Measurements from ENCODE around the gene NCDN. TPM values are rescaled to one million over a fixed set of nuclear protein-coding genes. Genes with fewer than 3 reads are reported as not detected.

The NCDN gene
- total and polyA plus RNA-seq, 7 experiments from 2014 or later = 17.1 to 38.6 (median 23.9) TPM

DNA sequence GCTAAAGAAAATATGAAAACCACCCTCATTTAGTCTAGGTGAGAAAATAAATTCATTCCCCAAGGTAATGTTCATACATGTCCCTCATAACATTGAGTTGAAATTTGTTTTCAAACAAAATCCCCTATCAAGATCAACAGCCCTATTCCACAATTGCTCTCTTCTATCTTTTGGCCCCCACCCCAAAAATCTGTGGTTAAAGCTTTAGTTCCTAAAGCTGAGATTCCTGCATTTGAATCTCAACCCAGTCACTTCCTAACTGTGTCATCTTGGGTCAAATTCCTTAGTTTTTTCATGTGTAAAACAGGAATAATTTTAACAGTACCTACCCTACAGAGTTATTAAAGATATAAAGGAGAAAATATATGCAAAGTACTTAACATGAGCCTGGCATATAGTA is 22.4 kb upstream of the NCDN start:
- intact Hi-C loops (cut with micrococcal nuclease) = no loop called here
- CTCF ChIA-PET = interaction anchor here (0.8 to 8.2 kb wide), 4 partner anchors 16 to 89 kb away, joined by 3 to 50 read pairs (median 4); no protein-coding TSS in a partner anchor
- Mint-ChIP-seq H3K36me3 (peaks cover 5 to 62% (median 6%) of the 10 kb centered on the region in 5 donors), H3K4me3 (peak overlapping the region in 3 of 10 donors; percentile 17 to 84 (median 41)), H3K27ac (peak overlapping the region in 8 of 9 donors; percentile 48 to 93 (median 90)), H3K9me3 (peaks cover 0 to 6% (median 3%) of the 10 kb centered on the region in 11 donors), H3K4me1 (peaks cover 38 to 79% (median 68%) of the 10 kb centered on the region in 7 donors), H3K27me3 (no peaks in the 10 kb centered on the region)
- POLR2A ChIA-PET = interaction anchor here (1.6 to 4.8 kb wide), 3 partner anchors 26 to 36 kb away, joined by 4 to 22 read pairs (median 5); no protein-coding TSS in a partner anchor
- DNase-seq (no peak), ATAC-seq (no peak)
- H3K9me3 ChIP-seq (ENCODE audit: control insufficient read depth in 2 of 3, low read length in 3 of 3) = no peaks in the 10 kb centered on the region
- no peak overlapping the region for H3K4me3 ChIP-seq (ENCODE audit: low read length)
- peaks cover 34 to 49% of the 10 kb centered on the region in 2 donors for H3K4me1 ChIP-seq (ENCODE audit: control insufficient read depth in 2 of 2, insufficient read depth in 2 of 2, low read length in 2 of 2)
- no peaks in the 10 kb centered on the region for H3K27me3 ChIP-seq (ENCODE audit: control insufficient read depth in 2 of 2, insufficient read depth in 2 of 2, low read length in 2 of 2)
- H3K36me3 ChIP-seq (ENCODE audit: control insufficient read depth in 2 of 3, insufficient read depth in 3 of 3, low read length in 3 of 3) = peaks cover 0 to 6% (median 6%) of the 10 kb centered on the region in 3 experiments
- H3K27ac ChIP-seq (ENCODE audit: low read depth, low read length) = no peak overlapping the region

DNA sequence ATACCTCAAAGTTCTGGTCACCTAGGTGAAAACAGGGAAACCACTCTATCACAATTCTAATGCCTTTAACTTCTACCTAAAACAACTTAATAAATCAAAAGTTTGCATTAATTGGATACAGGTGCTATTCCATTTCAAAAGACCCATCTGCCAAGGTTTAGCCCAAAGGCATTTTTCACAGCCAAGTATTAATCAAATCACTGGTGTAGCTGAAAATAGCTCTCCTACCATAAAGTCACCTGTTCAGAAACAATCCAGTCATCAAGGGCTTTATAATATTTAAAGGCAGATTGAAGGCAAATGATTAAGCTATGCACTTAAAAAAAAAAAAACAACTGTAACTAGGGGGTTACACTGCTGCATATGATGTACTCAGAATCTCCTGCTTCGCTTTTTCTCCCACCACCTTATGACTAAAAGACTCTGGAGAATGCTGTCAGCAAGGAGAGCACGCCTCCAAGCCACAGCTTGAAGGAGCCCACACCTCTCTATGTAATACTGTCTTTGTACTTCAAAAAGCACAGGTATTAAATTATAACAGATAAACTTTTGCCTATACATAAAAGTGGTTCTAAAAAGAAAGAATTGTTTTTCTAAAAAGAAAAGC is 20.9 kb upstream of the NCDN start:
- Histone ChIP-seq H3K27ac (ENCODE audit: low read depth, low read length) (peak overlapping the region; percentile 65), H3K36me3 (ENCODE audit: control insufficient read depth in 2 of 3, insufficient read depth in 3 of 3, low read length in 3 of 3) (no peaks in the 10 kb centered on the region), H3K4me3 (ENCODE audit: low read length) (no peak overlapping the region), H3K9me3 (ENCODE audit: control insufficient read depth in 2 of 3, low read length in 3 of 3) (no peaks in the 10 kb centered on the region), H3K4me1 (ENCODE audit: control insufficient read depth in 2 of 2, insufficient read depth in 2 of 2, low read length in 2 of 2) (peaks cover 35 to 57% of the 10 kb centered on the region in 2 donors), H3K27me3 (ENCODE audit: control insufficient read depth in 2 of 2, insufficient read depth in 2 of 2, low read length in 2 of 2) (no peaks in the 10 kb centered on the region)
- H3K36me3 Mint-ChIP-seq = peaks cover 0 to 61% (median 0%) of the 10 kb centered on the region in 5 donors
- H3K4me3 Mint-ChIP-seq = peak overlapping the region in 9 of 10 donors; percentile 29 to 84 (median 47)
- no peaks in the 10 kb centered on the region for H3K27me3 Mint-ChIP-seq
- ChIA-PET POLR2A (interaction anchor here (0.6 to 4.8 kb wide), 6 partner anchors 18 to 37 kb away, joined by 3 to 22 read pairs (median 4); partner anchors contain the start of gene NCDN), CTCF (interaction anchor here (1.2 to 8.2 kb wide), 2 partner anchors 28 to 86 kb away, joined by 5 to 50 read pairs; no protein-coding TSS in a partner anchor)
- peaks cover 41 to 88% (median 76%) of the 10 kb centered on the region in 7 donors for H3K4me1 Mint-ChIP-seq
- ATAC-seq (peak; percentile 31), DNase-seq (peak in 1 of 9 donors; percentile 21)
- no peaks in the 10 kb centered on the region for H3K9me3 Mint-ChIP-seq
- peak overlapping the region in 8 of 9 donors; percentile 87 to 93 (median 90) for H3K27ac Mint-ChIP-seq
- intact Hi-C loops (cut with micrococcal nuclease) = no loop called here

DNA sequence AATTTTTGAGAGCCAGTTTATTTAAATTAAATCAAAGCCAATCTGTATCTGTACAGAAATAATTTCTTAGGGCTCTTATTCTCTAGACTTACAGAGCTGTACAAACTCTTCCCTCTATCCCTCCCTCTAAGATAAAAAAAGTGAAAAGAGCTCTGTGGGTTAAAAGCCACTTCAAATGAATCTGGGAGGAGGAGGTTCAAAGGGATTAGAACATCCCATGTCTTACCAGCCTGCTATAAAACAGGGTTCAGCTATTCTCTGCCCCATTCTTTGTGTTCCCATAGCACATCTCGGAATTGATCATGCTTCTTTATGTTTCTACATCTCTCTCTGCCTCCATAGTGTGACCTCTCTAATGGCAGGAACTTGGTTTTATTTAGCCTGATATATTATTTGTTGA is 19.8 kb upstream of the NCDN start:
- ChIA-PET CTCF (interaction anchor here (0.6 to 8.2 kb wide), 5 partner anchors 27 to 645 kb away, joined by 3 to 50 read pairs (median 3); no protein-coding TSS in a partner anchor), POLR2A (interaction anchor here (0.5 to 4.8 kb wide), 5 partner anchors 18 to 89 kb away, joined by 4 to 22 read pairs (median 5); partner anchors contain the start of genes KIAA0319L and NCDN)
- Histone ChIP-seq H3K4me1 (ENCODE audit: control insufficient read depth in 2 of 2, insufficient read depth in 2 of 2, low read length in 2 of 2) (peaks cover 35 to 59% of the 10 kb centered on the region in 2 donors), H3K4me3 (ENCODE audit: low read length) (no peak overlapping the region), H3K27ac (ENCODE audit: low read depth, low read length) (peak overlapping the region; percentile 65), H3K27me3 (ENCODE audit: control insufficient read depth in 2 of 2, insufficient read depth in 2 of 2, low read length in 2 of 2) (no peaks in the 10 kb centered on the region), H3K9me3 (ENCODE audit: control insufficient read depth in 2 of 3, low read length in 3 of 3) (no peaks in the 10 kb centered on the region), H3K36me3 (ENCODE audit: control insufficient read depth in 2 of 3, insufficient read depth in 3 of 3, low read length in 3 of 3) (no peaks in the 10 kb centered on the region)
- ATAC-seq = no peak
- Mint-ChIP-seq H3K4me3 (peak overlapping the region; percentile 36 to 84 (median 60)), H3K27me3 (no peaks in the 10 kb centered on the region), H3K27ac (peak overlapping the region; percentile 46 to 93 (median 91)), H3K36me3 (peaks cover 0 to 57% (median 4%) of the 10 kb centered on the region in 5 donors), H3K9me3 (no peaks in the 10 kb centered on the region), H3K4me1 (peaks cover 46 to 94% (median 88%) of the 10 kb centered on the region in 7 donors)
- DNase-seq = no peak
- intact Hi-C loops (cut with micrococcal nuclease) = no loop called here

DNA sequence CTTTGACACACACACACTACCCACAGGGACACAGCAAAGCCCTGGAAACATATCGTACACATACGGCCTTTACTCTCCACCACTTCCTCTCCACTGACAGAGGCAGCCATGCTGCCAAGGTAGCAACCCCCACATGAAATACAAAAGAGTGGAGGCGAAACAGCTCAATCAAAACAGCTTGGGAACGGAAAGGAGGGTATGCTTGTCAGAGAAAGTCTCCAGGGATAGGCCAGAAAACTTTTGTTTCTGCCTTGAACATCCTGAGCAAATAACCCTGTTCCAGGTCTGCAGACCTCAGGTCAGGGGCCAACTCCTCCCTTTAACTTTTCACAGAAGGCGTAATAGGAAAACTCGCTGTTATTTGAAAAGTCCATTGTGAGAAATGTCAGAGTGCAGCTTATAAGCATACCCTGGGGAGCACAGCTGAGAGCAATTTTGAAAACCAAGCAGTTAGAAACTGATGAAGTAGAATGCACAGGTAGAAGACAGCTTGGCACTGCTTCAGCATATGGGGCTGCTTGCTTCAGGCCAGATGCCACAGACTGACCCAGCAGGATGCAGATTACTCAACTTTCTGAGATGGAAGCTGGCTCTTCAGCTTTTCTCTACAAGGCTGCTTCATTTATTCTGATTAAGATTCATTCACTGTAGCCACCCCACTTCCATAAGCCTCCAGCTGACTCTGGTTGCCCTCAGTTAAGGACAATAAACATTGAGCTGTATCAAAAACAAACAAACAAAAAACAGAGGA is 18.4 kb upstream of the NCDN start:
- Histone ChIP-seq H3K36me3 (ENCODE audit: control insufficient read depth in 2 of 3, insufficient read depth in 3 of 3, low read length in 3 of 3) (no peaks in the 10 kb centered on the region), H3K9me3 (ENCODE audit: control insufficient read depth in 2 of 3, low read length in 3 of 3) (no peaks in the 10 kb centered on the region), H3K4me3 (ENCODE audit: low read length) (peak overlapping the region; percentile 29), H3K27ac (ENCODE audit: low read depth, low read length) (peak overlapping the region; percentile 65), H3K27me3 (ENCODE audit: control insufficient read depth in 2 of 2, insufficient read depth in 2 of 2, low read length in 2 of 2) (no peaks in the 10 kb centered on the region), H3K4me1 (ENCODE audit: control insufficient read depth in 2 of 2, insufficient read depth in 2 of 2, low read length in 2 of 2) (peaks cover 35 to 55% of the 10 kb centered on the region in 2 donors)
- ATAC-seq (peak; percentile 90), DNase-seq (peak in 8 of 9 donors; percentile 30 to 88 (median 79))
- H3K9me3 Mint-ChIP-seq = no peaks in the 10 kb centered on the region
- peak overlapping the region; percentile 89 to 100 (median 93) for H3K27ac Mint-ChIP-seq
- H3K4me3 Mint-ChIP-seq = peak overlapping the region; percentile 54 to 93 (median 82)
- POLR2A ChIA-PET = interaction anchor here (0.5 to 4.8 kb wide), 9 partner anchors 9 to 231 kb away, joined by 3 to 22 read pairs (median 3); partner anchors contain the start of genes KIAA0319L and NCDN
- H3K27me3 Mint-ChIP-seq = no peaks in the 10 kb centered on the region
- CTCF ChIA-PET = interaction anchor here (1.0 to 8.2 kb wide), 6 partner anchors 11 to 88 kb away, joined by 3 to 50 read pairs (median 4); partner anchors contain the start of gene KIAA0319L
- intact Hi-C loops (cut with micrococcal nuclease) = loop anchor here (1.0 kb wide), 3 partner anchors 18 to 33 kb away; partner anchors contain the start of genes KIAA0319L (in 2 of the 2) and NCDN (in 2 of the 2)
- H3K4me1 Mint-ChIP-seq = peaks cover 53 to 94% (median 87%) of the 10 kb centered on the region in 7 donors
- peaks cover 0 to 50% (median 4%) of the 10 kb centered on the region in 5 donors for H3K36me3 Mint-ChIP-seq

DNA sequence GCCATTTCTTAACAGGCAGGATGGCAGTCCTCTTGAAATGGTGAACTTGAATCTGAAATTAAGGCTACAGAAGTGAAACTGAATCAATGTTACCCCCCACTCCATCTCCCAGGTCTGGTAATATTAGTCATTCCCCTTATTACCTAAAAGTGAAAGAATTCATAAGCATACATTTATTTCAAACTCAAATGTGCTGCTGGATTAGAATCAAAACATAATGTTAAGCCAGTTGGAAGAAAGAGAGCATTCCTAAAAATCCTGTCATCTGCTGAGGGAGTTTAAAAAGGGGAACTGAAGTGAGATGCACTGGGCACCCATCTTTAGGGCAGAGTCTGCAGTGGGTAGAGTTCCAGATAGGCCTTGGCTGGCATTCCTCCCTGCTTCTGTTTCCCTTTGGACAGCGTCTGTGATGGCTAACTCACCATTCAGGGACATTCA is 17.8 kb upstream of the NCDN start:
- Mint-ChIP-seq H3K4me1 (peaks cover 54 to 98% (median 90%) of the 10 kb centered on the region in 7 donors), H3K27me3 (no peaks in the 10 kb centered on the region), H3K27ac (peak overlapping the region; percentile 89 to 100 (median 93)), H3K36me3 (peaks cover 0 to 48% (median 4%) of the 10 kb centered on the region in 5 donors), H3K4me3 (peak overlapping the region; percentile 27 to 93 (median 80)), H3K9me3 (no peaks in the 10 kb centered on the region)
- ATAC-seq (peak; percentile 24), DNase-seq (no peak)
- intact Hi-C loops (cut with micrococcal nuclease) = loop anchor here (1.0 kb wide), 3 partner anchors 17 to 34 kb away; partner anchors contain the start of genes KIAA0319L (in 2 of the 2) and NCDN (in 2 of the 2)
- ChIA-PET CTCF (interaction anchor here (1.0 to 8.2 kb wide), 4 partner anchors 10 to 89 kb away, joined by 3 to 50 read pairs (median 4); no protein-coding TSS in a partner anchor), POLR2A (interaction anchor here (0.6 to 4.8 kb wide), 6 partner anchors 9 to 231 kb away, joined by 3 to 22 read pairs (median 5); partner anchors contain the start of genes KIAA0319L and NCDN)
- H3K36me3 ChIP-seq (ENCODE audit: control insufficient read depth in 2 of 3, insufficient read depth in 3 of 3, low read length in 3 of 3) = no peaks in the 10 kb centered on the region
- H3K4me3 ChIP-seq (ENCODE audit: low read length) = peak overlapping the region; percentile 29
- H3K9me3 ChIP-seq (ENCODE audit: control insufficient read depth in 2 of 3, low read length in 3 of 3) = no peaks in the 10 kb centered on the region
- H3K27me3 ChIP-seq (ENCODE audit: control insufficient read depth in 2 of 2, insufficient read depth in 2 of 2, low read length in 2 of 2) = no peaks in the 10 kb centered on the region
- H3K4me1 ChIP-seq (ENCODE audit: control insufficient read depth in 2 of 2, insufficient read depth in 2 of 2, low read length in 2 of 2) = peaks cover 40 to 53% of the 10 kb centered on the region in 2 donors
- H3K27ac ChIP-seq (ENCODE audit: low read depth, low read length) = peak overlapping the region; percentile 65

Data from naive thymus-derived CD4-positive, alpha-beta T cell (primary cell).